Esophagus (tissue), 2 donors: ENCODE data around the gene ATXN7L2. TPM values are rescaled to one million over a fixed set of nuclear protein-coding genes. Genes with fewer than 3 reads are reported as not detected.

Experiments used
- H3K27ac ChIP-seq, 2 donors: one replicate each; pipeline ENCODE4 v1.5.1; 2013; ENCODE audit warnings: low read depth in 2 of 2, mild to moderate bottlenecking in 2 of 2, inconsistent platforms in 1 of 2, low read length in 1 of 2, moderate library complexity in 1 of 2
- H3K27me3 ChIP-seq, 2 donors: one replicate each; pipeline ENCODE4 v1.6.1; 2013; ENCODE audit warnings: low read length in 2 of 2, control low read depth in 1 of 2, mild to moderate bottlenecking in 1 of 2; ENCODE audit not compliant: insufficient read depth in 2 of 2, control insufficient read depth in 1 of 2
- H3K36me3 ChIP-seq, 2 donors: one replicate each; pipeline ENCODE4 v1.6.1; 2013; ENCODE audit warnings: low read length in 1 of 2; ENCODE audit not compliant: control insufficient read depth in 2 of 2, insufficient read depth in 2 of 2
- H3K4me1 ChIP-seq, 2 donors: one replicate each; pipeline ENCODE4 v1.6.1; 2013; ENCODE audit warnings: low read length in 1 of 2; ENCODE audit not compliant: control insufficient read depth in 2 of 2, insufficient read depth in 2 of 2
- H3K4me3 ChIP-seq, 2 donors: one replicate each; pipeline ENCODE4 v1.5.1; 2013; ENCODE audit warnings: low read length in 2 of 2, mild to moderate bottlenecking in 2 of 2, low read depth in 1 of 2, moderate library complexity in 1 of 2
- H3K9me3 ChIP-seq, 2 donors: one replicate each; pipeline ENCODE4 v1.6.1; 2013; ENCODE audit warnings: mild to moderate bottlenecking in 2 of 2, low read depth in 1 of 2, low read length in 1 of 2, moderate library complexity in 1 of 2; ENCODE audit not compliant: control insufficient read depth in 2 of 2, insufficient read depth in 1 of 2
- WGBS, 2 donors: extraction: QIAGEN DNeasy Blood & Tissue Kit; methylation state at CpG; one replicate each; pipeline ENCODE4 v1.1.7; 2013; 5-methylcytosine and 5-hydroxymethylcytosine counted together
- polyA plus RNA-seq, 2 donors: library from polyadenylated mRNA; stranded (reverse); fragments of 200-250 nt; gene quantifications; one replicate each; pipeline ENCODE4 v1.2.3, GENCODE V29; 2013
- donor health status: healthy with polysubstance abuse.
- donor health status: Bipolar disorder and iron deficiency.

Gene ATXN7L2
- polyA plus RNA-seq, 2 donors: 3.6 to 6.4 TPM

DNA sequence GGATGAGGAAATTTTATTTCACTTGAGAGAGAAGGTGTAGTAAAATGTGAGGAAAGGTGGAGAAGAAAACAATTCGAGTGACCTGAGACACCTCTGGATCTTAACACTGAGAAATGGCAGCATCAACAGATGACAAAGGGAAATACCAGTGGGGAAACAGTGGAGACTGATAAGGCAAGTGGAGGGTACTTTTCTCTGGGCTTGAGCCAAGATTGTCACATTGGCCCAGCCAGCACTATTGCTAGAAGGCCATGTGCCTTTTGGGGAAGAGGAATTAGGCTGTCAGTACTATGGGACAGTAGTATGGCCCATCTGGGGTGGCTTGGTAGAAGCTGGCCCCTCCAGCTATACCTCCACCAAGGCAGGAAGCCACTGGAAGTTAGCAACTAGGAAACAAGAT lies 9.0 kb upstream of the ATXN7L2 start:
- H3K27ac ChIP-seq: no peak overlapping the region
- H3K36me3 ChIP-seq: no peaks in the 10 kb centered on the region
- no peaks in the 10 kb centered on the region for H3K27me3 ChIP-seq
- 72 to 85% methylated on average over 1 of the region's 1 CpG for WGBS, 2 donors
- no peaks in the 10 kb centered on the region for H3K9me3 ChIP-seq
- no peak overlapping the region for H3K4me3 ChIP-seq
- H3K4me1 ChIP-seq: peaks cover 0 to 2% of the 10 kb centered on the region in 2 donors

DNA sequence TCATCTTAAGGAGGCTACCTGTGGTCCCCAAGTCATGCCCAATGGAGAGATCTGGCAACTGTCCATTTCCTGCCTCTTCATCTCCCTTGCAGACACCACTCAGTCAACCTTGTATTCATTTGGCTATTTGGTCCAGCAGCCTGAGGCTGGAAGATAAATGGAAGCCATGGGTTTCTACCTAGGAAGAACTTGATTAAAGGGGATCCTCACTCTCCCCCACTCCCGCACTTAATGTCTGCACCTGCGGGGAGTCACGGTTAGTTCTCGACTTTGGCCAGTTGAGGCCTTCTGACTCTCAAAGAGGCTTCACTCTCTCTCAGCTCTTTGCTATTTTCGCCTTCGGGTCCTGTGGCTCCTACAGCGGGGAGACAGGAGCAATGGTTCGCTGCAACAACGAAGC lies 8.4 kb upstream of the ATXN7L2 start:
- Histone ChIP-seq H3K27ac (no peak overlapping the region), H3K36me3 (no peaks in the 10 kb centered on the region), H3K27me3 (no peaks in the 10 kb centered on the region), H3K4me1 (peaks cover 0 to 2% of the 10 kb centered on the region in 2 donors), H3K9me3 (no peaks in the 10 kb centered on the region), H3K4me3 (no peak overlapping the region)
- WGBS, 2 donors: 83% methylated on average over 9 of the region's 9 CpGs

GRCh38 chr1:109476825-109477224 lies 6.9 kb upstream of the ATXN7L2 start:
- 88 to 89% methylated on average over 8 of the region's 8 CpGs for WGBS, 2 donors
- Histone ChIP-seq H3K27ac (no peak overlapping the region), H3K27me3 (no peaks in the 10 kb centered on the region), H3K9me3 (no peaks in the 10 kb centered on the region), H3K4me1 (peaks cover 0 to 2% of the 10 kb centered on the region in 2 donors), H3K4me3 (no peak overlapping the region), H3K36me3 (no peaks in the 10 kb centered on the region)

- no peak overlapping the region for H3K4me3 ChIP-seq
- WGBS, 2 donors: 60 to 67% methylated on average over 6 of the region's 6 CpGs
- peaks cover 0 to 2% of the 10 kb centered on the region in 2 donors for H3K4me1 ChIP-seq
- H3K27me3 ChIP-seq: no peaks in the 10 kb centered on the region
- no peaks in the 10 kb centered on the region for H3K9me3 ChIP-seq
- no peak overlapping the region for H3K27ac ChIP-seq
- H3K36me3 ChIP-seq: no peaks in the 10 kb centered on the region
Observed at GRCh38 chr1:109477821-109478220, 5.9 kb upstream of the ATXN7L2 start.

DNA sequence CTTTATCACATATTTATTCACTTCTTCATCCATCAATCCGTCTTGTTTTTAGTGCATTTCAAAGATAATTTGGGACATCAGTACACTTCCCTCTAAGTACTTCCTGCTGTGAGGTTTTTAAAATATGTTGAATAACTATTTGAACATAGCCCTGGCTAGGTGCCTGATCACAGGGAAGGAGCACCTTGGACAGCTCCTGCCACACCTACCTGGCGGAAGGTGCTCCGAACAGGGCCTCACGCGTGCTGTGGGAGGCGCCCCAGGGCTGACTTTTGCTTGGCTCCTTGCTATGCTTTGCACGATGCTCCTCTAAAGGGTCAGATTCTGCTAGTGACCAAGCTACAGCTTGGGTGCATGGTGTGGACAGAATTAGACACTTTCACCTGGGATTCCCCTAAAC lies 4.9 kb upstream of the ATXN7L2 start:
- Histone ChIP-seq H3K27me3 (no peaks in the 10 kb centered on the region), H3K4me1 (peaks cover 2 to 4% of the 10 kb centered on the region in 2 donors), H3K36me3 (no peaks in the 10 kb centered on the region), H3K9me3 (no peaks in the 10 kb centered on the region), H3K4me3 (no peak overlapping the region), H3K27ac (no peak overlapping the region)
- 16% methylated on average over 7 of the region's 7 CpGs for WGBS, 2 donors

DNA sequence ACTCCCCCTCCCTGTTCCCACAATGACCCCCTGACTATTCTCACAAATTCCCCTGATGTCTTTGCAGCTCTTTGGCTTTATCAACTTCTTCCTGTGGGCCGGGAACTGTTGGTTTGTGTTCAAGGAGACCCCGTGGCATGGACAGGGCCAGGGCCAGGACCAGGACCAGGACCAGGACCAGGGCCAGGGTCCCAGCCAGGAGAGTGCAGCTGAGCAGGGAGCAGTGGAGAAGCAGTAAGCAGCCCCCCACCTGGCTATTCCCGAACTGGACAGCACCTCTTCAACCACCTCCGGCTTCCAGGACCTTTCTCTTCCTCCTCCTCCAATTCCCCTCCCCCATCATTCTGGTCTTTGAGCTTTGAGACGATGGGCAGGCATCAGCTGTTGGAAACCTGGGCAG lies 4.4 kb upstream of the ATXN7L2 start:
- Histone ChIP-seq H3K4me1 (peaks cover 2 to 5% of the 10 kb centered on the region in 2 donors), H3K4me3 (no peak overlapping the region), H3K27ac (no peak overlapping the region), H3K9me3 (no peaks in the 10 kb centered on the region), H3K36me3 (no peaks in the 10 kb centered on the region), H3K27me3 (no peaks in the 10 kb centered on the region)
- WGBS, 2 donors: 67 to 71% methylated on average over 5 of the region's 5 CpGs

DNA sequence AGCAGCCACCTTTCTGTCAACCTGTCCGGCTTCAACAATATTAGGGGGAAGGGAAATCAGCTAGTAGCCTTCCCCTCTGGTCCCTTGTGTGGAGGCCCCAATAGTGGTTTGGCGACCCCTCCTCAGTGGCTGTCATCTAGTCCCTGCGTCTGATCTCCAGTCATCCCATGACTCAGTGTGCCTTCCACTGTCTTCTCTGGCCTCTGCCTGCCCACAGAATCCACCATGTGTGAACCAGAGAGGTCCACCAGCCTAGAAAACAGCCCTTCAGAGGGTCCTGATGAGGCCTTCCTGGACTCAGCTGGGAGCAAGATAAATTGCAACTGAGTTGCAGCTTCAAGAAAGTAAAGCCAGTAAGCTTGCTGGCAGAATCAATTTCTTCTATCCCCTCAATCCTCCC lies 3.8 kb upstream of the ATXN7L2 start:
- Histone ChIP-seq H3K9me3 (no peaks in the 10 kb centered on the region), H3K27me3 (no peaks in the 10 kb centered on the region)
- WGBS, 2 donors: 76 to 87% methylated on average over 2 to 3 of the region's 3 CpGs

DNA sequence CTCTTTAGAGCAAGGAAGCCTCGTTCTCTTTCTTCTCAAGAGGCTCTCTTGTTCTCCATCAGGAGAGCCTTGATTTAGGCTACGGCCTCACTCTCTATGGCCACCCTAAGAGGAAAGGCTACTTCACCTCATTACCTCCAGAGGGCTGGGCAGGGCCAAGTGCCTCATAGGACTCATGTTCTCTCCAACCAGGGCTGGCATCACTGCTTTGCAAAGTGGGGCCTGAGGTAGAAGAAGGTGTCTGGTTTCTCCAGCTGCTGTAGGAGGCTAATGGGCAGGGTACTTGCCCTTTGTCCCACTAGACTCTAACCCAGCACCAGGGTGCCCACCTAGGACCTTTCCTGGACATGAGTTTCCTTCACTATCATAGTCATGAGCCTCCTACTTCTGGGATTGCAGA lies 2.1 kb upstream of the ATXN7L2 start:
- H3K9me3 ChIP-seq: no peaks in the 10 kb centered on the region
- H3K4me3 ChIP-seq: no peak overlapping the region
- H3K36me3 ChIP-seq: peaks cover 0 to 2% of the 10 kb centered on the region in 2 donors
- WGBS, 2 donors: 81% methylated on average over 2 of the region's 2 CpGs
- H3K27me3 ChIP-seq: no peaks in the 10 kb centered on the region
- H3K27ac ChIP-seq: no peak overlapping the region
- H3K4me1 ChIP-seq: peaks cover 7 to 10% of the 10 kb centered on the region in 2 donors

More for the DNA sequence above, 3.8 kb upstream of the ATXN7L2 start:
- Histone ChIP-seq H3K4me1 (peaks cover 7 to 10% of the 10 kb centered on the region in 2 donors), H3K36me3 (no peaks in the 10 kb centered on the region), H3K27ac (no peak overlapping the region), H3K4me3 (no peak overlapping the region)

DNA sequence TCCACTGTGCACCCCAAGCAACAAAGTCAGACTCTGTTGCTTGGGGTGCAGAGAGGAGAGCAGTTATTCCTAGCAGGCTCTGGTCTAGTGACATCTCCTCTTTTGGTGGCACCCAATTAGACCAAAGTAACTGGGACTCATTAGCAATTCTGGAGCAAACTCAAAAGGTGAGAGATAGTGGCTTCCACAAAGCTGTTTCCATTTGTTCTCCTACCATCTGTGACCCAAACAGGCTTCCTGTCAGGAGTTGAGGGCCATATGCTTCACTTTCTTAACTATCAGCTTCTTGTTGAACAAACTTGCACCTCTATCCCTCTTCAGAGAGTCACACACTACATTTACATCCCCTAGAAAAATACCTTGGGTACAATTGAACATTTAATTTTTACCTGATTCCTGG lies 1.5 kb upstream of the ATXN7L2 start:
- H3K4me1 ChIP-seq: peaks cover 7 to 10% of the 10 kb centered on the region in 2 donors
- H3K27me3 ChIP-seq: no peaks in the 10 kb centered on the region
- H3K9me3 ChIP-seq: no peaks in the 10 kb centered on the region

DNA sequence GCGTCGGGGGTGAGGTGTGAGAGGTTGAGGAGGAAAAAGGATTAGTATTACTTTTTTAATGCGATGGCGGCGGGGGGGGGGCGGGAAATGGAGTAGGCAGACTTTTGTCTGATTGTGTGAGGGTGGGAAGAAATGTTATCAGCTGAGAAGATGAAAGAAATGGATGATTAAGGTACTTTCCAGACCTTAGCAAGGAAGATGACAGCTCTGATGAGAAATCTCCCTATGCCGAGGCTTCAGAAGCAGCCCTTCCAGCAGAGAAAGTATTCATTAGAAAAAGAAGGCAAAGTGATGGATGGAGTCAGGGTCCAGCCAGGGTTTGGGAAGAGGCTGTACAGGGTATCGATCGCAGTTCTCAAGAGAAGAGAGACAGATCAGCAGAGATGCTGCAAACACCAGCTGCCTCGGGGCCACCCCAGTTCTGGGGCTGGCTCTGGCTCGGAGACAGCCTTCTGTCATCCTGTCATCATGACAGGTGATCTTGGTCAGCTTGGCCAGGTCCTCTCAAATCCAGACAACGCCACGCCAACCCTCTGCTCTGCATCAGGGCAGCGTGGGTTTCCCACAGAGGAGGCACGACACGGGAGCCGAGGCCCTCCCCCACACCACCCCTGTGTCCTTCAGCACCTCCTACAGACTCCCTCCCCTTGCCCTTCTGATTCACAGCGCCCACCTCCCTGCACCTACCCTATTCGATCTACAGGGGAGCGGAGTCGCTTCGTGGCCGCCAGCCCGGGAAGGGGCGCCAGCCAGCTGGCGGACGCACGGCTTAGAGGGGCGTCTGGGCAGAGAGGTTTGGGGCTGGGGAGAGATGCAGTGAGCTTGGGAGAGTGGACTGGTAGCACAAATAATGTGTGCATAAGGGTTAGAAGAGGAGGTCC lies 674 bp upstream of the ATXN7L2 start:
- peak overlapping the region in 1 of 2 donors; percentile 34 for H3K27ac ChIP-seq
- peaks cover 4% of the 10 kb centered on the region in 2 donors for H3K36me3 ChIP-seq
- H3K4me1 ChIP-seq: peaks cover 5 to 10% of the 10 kb centered on the region in 2 donors
- H3K4me3 ChIP-seq: peak overlapping the region; percentile 51 to 60
- WGBS, 2 donors: 10% methylated on average over 29 of the region's 29 CpGs
- no peaks in the 10 kb centered on the region for H3K27me3 ChIP-seq
- H3K9me3 ChIP-seq: no peaks in the 10 kb centered on the region

More for the DNA sequence above, 1.5 kb upstream of the ATXN7L2 start:
- peaks cover 0 to 2% of the 10 kb centered on the region in 2 donors for H3K36me3 ChIP-seq
- no peak overlapping the region for H3K27ac ChIP-seq
- no peak overlapping the region for H3K4me3 ChIP-seq
